ENCODE results near the gene CSMD2.

Gene CSMD2

GRCh38 chr1:34066981-34067603, 97.9 kb downstream of the CSMD2 start:
- TF ChIP-seq TAF1 (IDR thresholded peaks at IDR 0.05; ENCODE audit: borderline replicate concordance, insufficient read depth, low read length) (no peak), FOXP2 (optimal IDR thresholded peaks at IDR 0.05; ENCODE audit: borderline replicate concordance, extremely low read depth, extremely low read length, insufficient read depth) (no peak), SIN3A (IDR thresholded peaks at IDR 0.05; ENCODE audit: borderline replicate concordance, insufficient read depth, low read length) (no peak), POLR2AphosphoS5 (IDR thresholded peaks at IDR 0.05; ENCODE audit: low read depth, low read length) (no peak)
- TF ChIP-seq, protein P1, sequence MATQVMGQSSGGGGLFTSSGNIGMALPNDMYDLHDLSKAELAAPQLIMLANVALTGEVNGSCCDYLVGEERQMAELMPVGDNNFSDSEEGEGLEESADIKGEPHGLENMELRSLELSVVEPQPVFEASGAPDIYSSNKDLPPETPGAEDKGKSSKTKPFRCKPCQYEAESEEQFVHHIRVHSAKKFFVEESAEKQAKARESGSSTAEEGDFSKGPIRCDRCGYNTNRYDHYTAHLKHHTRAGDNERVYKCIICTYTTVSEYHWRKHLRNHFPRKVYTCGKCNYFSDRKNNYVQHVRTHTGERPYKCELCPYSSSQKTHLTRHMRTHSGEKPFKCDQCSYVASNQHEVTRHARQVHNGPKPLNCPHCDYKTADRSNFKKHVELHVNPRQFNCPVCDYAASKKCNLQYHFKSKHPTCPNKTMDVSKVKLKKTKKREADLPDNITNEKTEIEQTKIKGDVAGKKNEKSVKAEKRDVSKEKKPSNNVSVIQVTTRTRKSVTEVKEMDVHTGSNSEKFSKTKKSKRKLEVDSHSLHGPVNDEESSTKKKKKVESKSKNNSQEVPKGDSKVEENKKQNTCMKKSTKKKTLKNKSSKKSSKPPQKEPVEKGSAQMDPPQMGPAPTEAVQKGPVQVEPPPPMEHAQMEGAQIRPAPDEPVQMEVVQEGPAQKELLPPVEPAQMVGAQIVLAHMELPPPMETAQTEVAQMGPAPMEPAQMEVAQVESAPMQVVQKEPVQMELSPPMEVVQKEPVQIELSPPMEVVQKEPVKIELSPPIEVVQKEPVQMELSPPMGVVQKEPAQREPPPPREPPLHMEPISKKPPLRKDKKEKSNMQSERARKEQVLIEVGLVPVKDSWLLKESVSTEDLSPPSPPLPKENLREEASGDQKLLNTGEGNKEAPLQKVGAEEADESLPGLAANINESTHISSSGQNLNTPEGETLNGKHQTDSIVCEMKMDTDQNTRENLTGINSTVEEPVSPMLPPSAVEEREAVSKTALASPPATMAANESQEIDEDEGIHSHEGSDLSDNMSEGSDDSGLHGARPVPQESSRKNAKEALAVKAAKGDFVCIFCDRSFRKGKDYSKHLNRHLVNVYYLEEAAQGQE (IDR thresholded peaks at IDR 0.05; ENCODE audit: insufficient read depth in 1 of 2, low read depth in 2 of 2, low read length in 2 of 2): no peak

DNA sequence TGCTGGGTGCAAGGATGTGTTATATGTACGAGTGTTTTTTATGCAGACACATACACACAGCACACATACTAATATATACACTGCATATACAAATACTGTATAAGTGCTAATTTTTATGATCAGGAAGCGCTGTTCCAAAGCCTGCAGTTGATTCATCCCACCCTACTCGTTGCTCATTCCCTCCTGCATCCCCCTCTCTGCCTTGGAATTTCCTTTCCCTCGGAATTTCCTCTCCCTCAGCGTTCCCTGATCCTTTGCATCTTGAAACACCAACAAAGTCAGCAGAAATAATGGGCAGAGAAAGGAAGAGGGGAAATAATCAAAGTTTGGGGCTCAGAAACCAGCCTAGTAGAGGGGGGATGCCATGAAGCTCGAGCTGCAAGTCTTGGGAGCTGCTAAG, 98.9 kb downstream of the CSMD2 start:
- TF ChIP-seq, protein P1 (IDR thresholded peaks at IDR 0.05; ENCODE audit: insufficient read depth in 1 of 2, low read depth in 2 of 2, low read length in 2 of 2): no peak
- TF ChIP-seq FOXP2 (optimal IDR thresholded peaks at IDR 0.05; ENCODE audit: borderline replicate concordance, extremely low read depth, extremely low read length, insufficient read depth) (no peak), POLR2AphosphoS5 (IDR thresholded peaks at IDR 0.05; ENCODE audit: low read depth, low read length) (no peak), TAF1 (IDR thresholded peaks at IDR 0.05; ENCODE audit: borderline replicate concordance, insufficient read depth, low read length) (no peak)

GRCh38 chr1:34065498-34065897, 99.5 kb downstream of the CSMD2 start:
- no peak for TF ChIP-seq POLR2AphosphoS5 (IDR thresholded peaks at IDR 0.05; ENCODE audit: low read depth, low read length)
- no peak for TF ChIP-seq TAF1 (IDR thresholded peaks at IDR 0.05; ENCODE audit: borderline replicate concordance, insufficient read depth, low read length)
- TF ChIP-seq, protein P1 (IDR thresholded peaks at IDR 0.05; ENCODE audit: insufficient read depth in 1 of 2, low read depth in 2 of 2, low read length in 2 of 2): no peak
- TF ChIP-seq FOXP2 (optimal IDR thresholded peaks at IDR 0.05; ENCODE audit: borderline replicate concordance, extremely low read depth, extremely low read length, insufficient read depth): no peak
- no peak for TF ChIP-seq SIN3A (IDR thresholded peaks at IDR 0.05; ENCODE audit: borderline replicate concordance, insufficient read depth, low read length)

DNA sequence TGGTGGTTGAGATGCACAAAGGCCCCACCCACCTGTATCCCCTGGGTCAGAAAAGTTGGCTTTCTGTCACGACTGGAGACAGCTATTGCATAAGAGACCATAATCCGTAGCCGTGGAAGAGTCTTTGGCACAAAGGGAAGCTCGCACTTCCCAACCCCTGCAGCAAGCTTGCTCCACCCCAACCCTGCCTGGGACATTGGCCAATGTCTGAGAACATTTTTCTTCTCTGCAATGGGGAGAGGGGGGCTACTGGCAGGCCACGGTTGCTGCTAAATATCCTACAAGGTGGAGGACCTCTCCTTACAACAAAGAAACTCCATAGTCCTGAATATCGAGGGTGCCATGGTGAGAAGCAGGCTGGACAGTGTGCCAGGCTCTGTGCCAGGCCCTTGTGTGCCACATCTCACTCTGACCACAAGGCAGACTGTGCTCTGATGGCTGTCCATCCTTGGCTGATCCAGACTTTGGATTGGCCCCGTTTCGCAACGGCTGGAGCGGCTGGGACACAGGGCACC, 104.1 kb downstream of the CSMD2 start:
- no peak for TF ChIP-seq TAF1 (IDR thresholded peaks at IDR 0.05; ENCODE audit: borderline replicate concordance, insufficient read depth, low read length)
- TF ChIP-seq SIN3A (IDR thresholded peaks at IDR 0.05; ENCODE audit: borderline replicate concordance, insufficient read depth, low read length): no peak
- no peak for TF ChIP-seq POLR2AphosphoS5 (IDR thresholded peaks at IDR 0.05; ENCODE audit: low read depth, low read length)
- TF ChIP-seq FOXP2 (optimal IDR thresholded peaks at IDR 0.05; ENCODE audit: borderline replicate concordance, extremely low read depth, extremely low read length, insufficient read depth): no peak
- TF ChIP-seq, protein P1 (IDR thresholded peaks at IDR 0.05; ENCODE audit: insufficient read depth in 1 of 2, low read depth in 2 of 2, low read length in 2 of 2): no peak

Data from PFSK-1 (cell line).